GM23338 (cell line): ENCODE results near the gene TMEM151B. TPM values are rescaled to one million over a fixed set of nuclear protein-coding genes. Genes with fewer than 3 reads are reported as not detected.

Source experiments
- ATAC-seq: fragments of 200-7000 bp; cut with Tn5 transposase; 3 replicates; pipeline ENCODE4 v1.9.1; 2020
- DNase-seq: peaks from one replicate; pipeline ENCODE4 v3.0.0-alpha.2; 2015; ENCODE audit warnings: low spot score
- H2AFZ ChIP-seq: fragments of 200-600 bp; sonication (generic); 2 replicates; pipeline ENCODE4 v1.8.0; 2016; ENCODE audit warnings: antibody characterized with exemption, mild to moderate bottlenecking, moderate library complexity
- H3F3A ChIP-seq: fragments of 200-600 bp; sonication (generic); replicated peaks from 2 replicates; pipeline ENCODE4 v1.8.0; 2017; ENCODE audit warnings: antibody characterized with exemption, mixed run types, low read depth
- H3K27ac ChIP-seq: fragments of 200-600 bp; sonication (generic); 2 replicates; pipeline ENCODE4 v1.6.1; 2016; ENCODE audit warnings: low read depth
- H3K27me3 ChIP-seq: fragments of 200-600 bp; sonication (generic); 2 replicates; pipeline ENCODE4 v1.8.0; 2016; ENCODE audit warnings: mild to moderate bottlenecking, mixed run types, moderate library complexity; ENCODE audit not compliant: insufficient read depth
- H3K36me3 ChIP-seq: fragments of 200-600 bp; sonication (generic); 2 replicates; pipeline ENCODE4 v1.8.0; 2016; ENCODE audit warnings: mild to moderate bottlenecking; ENCODE audit not compliant: insufficient read depth
- H3K4me1 ChIP-seq: fragments of 200-600 bp; sonication (generic); 2 replicates; pipeline ENCODE4 v1.8.0; 2016; ENCODE audit warnings: mild to moderate bottlenecking, moderate library complexity; ENCODE audit not compliant: insufficient read depth
- H3K4me2 ChIP-seq: fragments of 200-600 bp; sonication (generic); 2 replicates; pipeline ENCODE4 v1.7.1; 2017; ENCODE audit warnings: mixed run types
- H3K4me3 ChIP-seq: fragments of 200-600 bp; sonication (generic); 2 replicates; pipeline ENCODE4 v1.6.1; 2016; ENCODE audit warnings: mixed run types
- H3K79me2 ChIP-seq: fragments of 200-600 bp; sonication (generic); replicated peaks from 2 replicates; pipeline ENCODE4 v1.8.0; 2017; ENCODE audit warnings: mild to moderate bottlenecking; ENCODE audit not compliant: insufficient read depth
- H3K9me2 ChIP-seq: fragments of 200-600 bp; sonication (generic); 2 replicates; pipeline ENCODE4 v1.8.0; 2017; ENCODE audit not compliant: insufficient read depth
- H4K20me1 ChIP-seq: fragments of 200-600 bp; sonication (generic); replicated peaks from 2 replicates; pipeline ENCODE4 v1.8.0; 2017; ENCODE audit warnings: mild to moderate bottlenecking; ENCODE audit not compliant: insufficient read depth
- H3K27ac Mint-ChIP-seq: 2 replicates; pipeline ENCODE4 v1.8.0; 2020; ENCODE audit warnings: inconsistent platforms, mild to moderate bottlenecking, moderate library complexity, mixed read lengths
- H3K27me3 Mint-ChIP-seq: 3 replicates; pipeline ENCODE4 v1.8.0; 2022; ENCODE audit warnings: low read depth, mild to moderate bottlenecking, moderate library complexity, mixed read lengths, inconsistent platforms; ENCODE audit not compliant: insufficient read depth, poor library complexity
- H3K36me3 Mint-ChIP-seq: 3 replicates; pipeline ENCODE4 v1.8.0; 2021; ENCODE audit warnings: low read depth, mild to moderate bottlenecking, inconsistent platforms, moderate library complexity, mixed read lengths
- H3K4me1 Mint-ChIP-seq: 3 replicates; pipeline ENCODE4 v1.8.0; 2020; ENCODE audit warnings: mild to moderate bottlenecking, inconsistent platforms, mixed read lengths
- H3K4me3 Mint-ChIP-seq: 3 replicates; pipeline ENCODE4 v1.8.0; 2021; ENCODE audit warnings: moderate library complexity, mild to moderate bottlenecking, inconsistent platforms, mixed read lengths
- H3K9me3 Mint-ChIP-seq: 3 replicates; pipeline ENCODE4 v1.8.0; 2020; ENCODE audit warnings: moderate library complexity, mild to moderate bottlenecking, inconsistent platforms, mixed read lengths
- CREB1 ChIP-seq: fragments of 250-450 bp; sonication (Bioruptor Pico); IDR thresholded peaks from 2 replicates; pipeline ENCODE4 v1.5.0; 2020; ENCODE audit warnings: low read depth, mild to moderate bottlenecking, moderate library complexity
- CTCF ChIP-seq, 2 experiments: fragments of 200-600 bp in 1 of 2; sonication (generic) in 1 of 2; conservative IDR thresholded peaks; 2 replicates each; pipeline versions ENCODE4 v1.5.1 to v1.6.1; 2016 to 2017; ENCODE audit warnings: antibody characterized with exemption in 2 of 2, low read depth in 2 of 2, mild to moderate bottlenecking in 2 of 2, moderate library complexity in 1 of 2
- ETS1 ChIP-seq: IDR thresholded peaks from 2 replicates; pipeline ENCODE4 v1.6.1; 2016; ENCODE audit warnings: antibody characterized with exemption
- EZH2 ChIP-seq: fragments of 200-600 bp; sonication (generic); IDR thresholded peaks from one replicate; pipeline ENCODE4 v1.8.0; 2017; ENCODE audit warnings: antibody characterized with exemption, mild to moderate bottlenecking, low read depth; ENCODE audit not compliant: unreplicated experiment
- POLR2AphosphoS5 ChIP-seq: IDR thresholded peaks from 2 replicates; pipeline ENCODE4 v1.6.1; 2016; ENCODE audit warnings: antibody characterized with exemption, low read depth
- REST ChIP-seq: IDR thresholded peaks from one replicate; pipeline ENCODE4 v1.6.1; 2018; ENCODE audit warnings: antibody characterized with exemption; ENCODE audit not compliant: unreplicated experiment
- STAT1 ChIP-seq: IDR thresholded peaks from one replicate; pipeline ENCODE4 v1.6.1; 2016; ENCODE audit warnings: antibody characterized with exemption; ENCODE audit not compliant: unreplicated experiment
- ZNF114 ChIP-seq: fragments of 250-450 bp; sonication (Bioruptor Pico); IDR thresholded peaks from 2 replicates; pipeline ENCODE4 v1.5.0; 2020; ENCODE audit warnings: mild to moderate bottlenecking, moderate library complexity
- ZNF331 ChIP-seq: fragments of 250-450 bp; sonication (Bioruptor Pico); IDR thresholded peaks from 2 replicates; pipeline ENCODE4 v1.5.0; 2020; ENCODE audit warnings: low read depth, mild to moderate bottlenecking, moderate library complexity
- ZNF462 ChIP-seq: fragments of 250-450 bp; sonication (Bioruptor Pico); IDR thresholded peaks from 2 replicates; pipeline ENCODE4 v1.5.0; 2020; ENCODE audit warnings: mild to moderate bottlenecking, moderate library complexity
- polyA plus RNA-seq: library from polyadenylated mRNA; unstranded; fragments of >200 nt; fragmentation: Nextera tagmentation; extraction: Ambion mirVana; gene quantifications from 2 replicates; pipeline ENCODE4 v1.2.1, GENCODE V29; 2016
- total RNA-seq: library from RNA; depleted of rRNA; stranded (reverse); fragments of >200 nt; shearing (Covaris generic); gene quantifications from 2 replicates; pipeline ENCODE4 v1.2.3, GENCODE V29; 2014

Gene TMEM151B
- total and polyA plus RNA-seq, 2 experiments from 2014 or later = 0.91 to 14.6 TPM

DNA sequence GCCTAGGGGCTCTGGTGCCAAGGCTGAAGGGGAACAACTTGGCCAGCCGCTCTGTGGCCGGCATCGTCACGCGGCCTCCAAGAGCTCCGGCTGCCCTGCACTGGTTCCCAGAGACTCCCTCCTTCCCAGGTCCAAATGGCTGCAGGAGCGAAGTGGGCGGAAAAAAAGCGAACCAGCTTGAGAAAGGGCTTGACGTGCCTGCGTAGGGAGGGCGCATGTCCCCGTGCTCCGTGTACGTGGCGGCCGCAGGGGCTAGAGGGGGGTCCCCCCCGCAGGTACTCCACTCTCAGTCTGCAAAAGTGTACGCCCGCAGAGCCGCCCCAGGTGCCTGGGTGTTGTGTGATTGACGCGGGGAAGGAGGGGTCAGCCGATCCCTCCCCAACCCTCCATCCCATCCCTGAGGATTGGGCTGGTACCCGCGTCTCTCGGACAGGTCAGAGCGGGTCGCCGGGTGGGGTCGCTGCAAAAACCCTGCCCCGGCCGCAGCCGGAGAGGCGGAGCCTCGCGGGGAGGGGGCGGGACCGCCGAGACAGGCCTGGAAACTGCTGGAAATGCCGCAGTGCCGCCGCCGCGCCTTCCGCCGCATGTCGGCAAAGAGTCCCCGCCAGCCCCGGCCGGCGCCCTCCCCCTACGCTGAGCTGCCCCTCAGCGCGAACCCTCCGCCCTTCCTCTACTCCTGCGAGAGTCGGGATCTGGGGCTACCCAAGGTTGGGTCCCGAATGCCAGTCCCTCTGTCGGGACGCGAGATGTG lies 24.2 kb upstream of the TMEM151B start:
- peaks cover 49% of the 10 kb centered on the region for H3F3A ChIP-seq
- peaks cover 35% of the 10 kb centered on the region for H3K4me1 Mint-ChIP-seq
- peaks cover 13% of the 10 kb centered on the region for H3K9me3 Mint-ChIP-seq
- peaks cover 66% of the 10 kb centered on the region for H3K27me3 Mint-ChIP-seq
- peak; percentile 81 for ATAC-seq
- peak overlapping the region; percentile 90 for H2AFZ ChIP-seq
- H3K27me3 ChIP-seq = no peaks in the 10 kb centered on the region
- peak overlapping the region; percentile 90 for H3K4me2 ChIP-seq
- H3K27ac Mint-ChIP-seq = peak overlapping the region; percentile 100
- peaks cover 32% of the 10 kb centered on the region for H3K36me3 ChIP-seq
- peaks cover 42% of the 10 kb centered on the region for H3K36me3 Mint-ChIP-seq
- peaks cover 46% of the 10 kb centered on the region for H3K79me2 ChIP-seq
- H3K4me1 ChIP-seq = peaks cover 30% of the 10 kb centered on the region
- peaks cover 39% of the 10 kb centered on the region for H4K20me1 ChIP-seq
- DNase-seq = peak; percentile 96
- H3K27ac ChIP-seq = peak overlapping the region; percentile 96
- H3K4me3 Mint-ChIP-seq = peak overlapping the region; percentile 100
- H3K4me3 ChIP-seq = peak overlapping the region; percentile 100
- H3K9me2 ChIP-seq = no peaks in the 10 kb centered on the region
- TF ChIP-seq EZH2 (no peak), ZNF462 (CRISPR knock-in tag) (no peak), ZNF114 (CRISPR knock-in tag) (peak; percentile 54; the same call in 1 of the 2 replicates), STAT1 (no peak), CREB1 (CRISPR knock-in tag) (peak; percentile 89), ETS1 (no peak), POLR2AphosphoS5 (peak; percentile 47; the same call in 1 of the 2 replicates), ZNF331 (CRISPR knock-in tag) (no peak), REST (no peak), CTCF (conservative IDR thresholded peaks at IDR 0.05; ENCODE audit: low read depth in 2 of 2) (peak in 1 of 2 experiments; percentile 66; a peak in 3 of 4 replicates)
